Raji (cell line): ENCODE data around the gene BCAS3.

Source experiments
- POLR2A ChIP-seq: IDR thresholded peaks from 2 replicates; pipeline ENCODE4 v1.6.1; 2011; ENCODE audit warnings: low read depth, low read length, control low read depth; ENCODE audit not compliant: insufficient read depth

Gene BCAS3

GRCh38 chr17:61410141-61411010 lies 732.7 kb downstream of the BCAS3 start:
- TF ChIP-seq POLR2A: no peak

- TF ChIP-seq POLR2A: no peak
Observed at GRCh38 chr17:61411011-61411260, 733.3 kb downstream of the BCAS3 start.

GRCh38 chr17:61411261-61412142 lies 733.9 kb downstream of the BCAS3 start:
- TF ChIP-seq POLR2A: no peak

- no peak for TF ChIP-seq POLR2A
Observed at GRCh38 chr17:61412143-61412859, 734.6 kb downstream of the BCAS3 start.

GRCh38 chr17:61412860-61413660 lies 735.4 kb downstream of the BCAS3 start:
- no peak for TF ChIP-seq POLR2A

- TF ChIP-seq POLR2A: no peak
Observed at GRCh38 chr17:61413661-61414126, 736.0 kb downstream of the BCAS3 start.

GRCh38 chr17:61414141-61414935 lies 736.7 kb downstream of the BCAS3 start:
- no peak for TF ChIP-seq POLR2A

- TF ChIP-seq POLR2A: no peak
Observed at GRCh38 chr17:61414936-61415251, 737.2 kb downstream of the BCAS3 start.

- no peak for TF ChIP-seq POLR2A
Observed at GRCh38 chr17:61415374-61416210, 737.9 kb downstream of the BCAS3 start.

GRCh38 chr17:61416211-61416539 lies 738.5 kb downstream of the BCAS3 start:
- TF ChIP-seq POLR2A: no peak

GRCh38 chr17:61416540-61417363 lies 739.1 kb downstream of the BCAS3 start:
- no peak for TF ChIP-seq POLR2A

- TF ChIP-seq POLR2A: no peak
Observed at GRCh38 chr17:61418449-61418848, 740.8 kb downstream of the BCAS3 start.
